Ramos (cell line): Measurements from ENCODE around the gene SPIB.

Source experiments
- in situ Hi-C: fragments of 300-500 bp; cut with MboI; formaldehyde crosslinking; loops from one replicate; pipeline ENCODE4 v1.14.3; 2022; ENCODE audit warnings: low sequenced_read_pairs; ENCODE audit not compliant: unreplicated experiment

Gene SPIB

GRCh38 chr19:50418176-50419021 lies at the start of gene SPIB:
TSS of gene SPIB (plus strand) at chr19:50418938. CDS start at chr19:50418963, 25 bp downstream.
- in situ Hi-C loops: no loop called here

GRCh38 chr19:50371914-50372475 lies 46.7 kb upstream of the SPIB start:
- in situ Hi-C loops: no loop called here

GRCh38 chr19:50376166-50377050 lies 42.3 kb upstream of the SPIB start, which contains the start of gene NR1H2:
TSS of gene NR1H2 (plus strand) at chr19:50376457. CDS start at chr19:50377606, 1,149 bp downstream.
- in situ Hi-C loops: no loop called here

GRCh38 chr19:50377051-50377461 lies 41.7 kb upstream of the SPIB start:
- in situ Hi-C loops: no loop called here

GRCh38 chr19:50377517-50377916 lies 41.2 kb upstream of the SPIB start:
- in situ Hi-C loops: no loop called here

GRCh38 chr19:50378169-50378862 lies 40.4 kb upstream of the SPIB start:
- in situ Hi-C loops: no loop called here

- in situ Hi-C loops: no loop called here
These were observed 39.9 kb upstream of the SPIB start for GRCh38 chr19:50378863-50379236.

GRCh38 chr19:50379602-50380001 lies 39.1 kb upstream of the SPIB start:
- in situ Hi-C loops: no loop called here

GRCh38 chr19:50380137-50380536 lies 38.6 kb upstream of the SPIB start:
- in situ Hi-C loops: no loop called here

GRCh38 chr19:50380751-50381151 lies 38.0 kb upstream of the SPIB start:
- in situ Hi-C loops: no loop called here

- in situ Hi-C loops: no loop called here
These were observed 36.6 kb upstream of the SPIB start for GRCh38 chr19:50381881-50382729.

GRCh38 chr19:50383001-50383851 lies 35.5 kb upstream of the SPIB start:
- in situ Hi-C loops: no loop called here

- in situ Hi-C loops: no loop called here
These were observed 34.7 kb upstream of the SPIB start, which contains the start of gene POLD1 for GRCh38 chr19:50383852-50384684. TSS of gene POLD1 (plus strand) at chr19:50384347. CDS start at chr19:50398852, 14,505 bp downstream.

- in situ Hi-C loops: no loop called here
These were observed 33.8 kb upstream of the SPIB start for GRCh38 chr19:50384685-50385535.

GRCh38 chr19:50387176-50387867 lies 31.4 kb upstream of the SPIB start:
- in situ Hi-C loops: no loop called here

- in situ Hi-C loops: no loop called here
These were observed 30.9 kb upstream of the SPIB start for GRCh38 chr19:50387868-50388245.
